ENCODE measurements around the gene GHRL. TPM values are rescaled to one million over a fixed set of nuclear protein-coding genes. Genes with fewer than 3 reads are reported as not detected.

The GHRL gene, protein sequence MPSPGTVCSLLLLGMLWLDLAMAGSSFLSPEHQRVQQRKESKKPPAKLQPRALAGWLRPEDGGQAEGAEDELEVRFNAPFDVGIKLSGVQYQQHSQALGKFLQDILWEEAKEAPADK
- total RNA-seq (2022; extraction: Qiagen RNA extraction; ENCODE audit: low read depth): not detected in 5 replicates

GRCh38 chr3:10292505-10293419, at the start of gene GHRL:
Gene GHRL (minus strand): TSS chr3:10292947. CDS start chr3:10290180, 2,767 bp downstream.

GRCh38 chr3:10248184-10248983, 44.4 kb downstream of the GHRL start, which contains the start of gene TATDN2:
Gene TATDN2 (plus strand): TSS chr3:10248459. CDS start chr3:10249201, 742 bp downstream.

Other genes with a start within 250 kb of the GHRL start
- gene FANCD2OS, start 184.7 kb downstream of the GHRL start, total RNA-seq (2022; extraction: Qiagen RNA extraction; ENCODE audit: low read depth): not detected in 5 replicates
- gene BRK1, start 177.3 kb downstream of the GHRL start, total RNA-seq (2022; extraction: Qiagen RNA extraction; ENCODE audit: low read depth): 169 to 187 TPM (median 179 TPM) in 5 replicates
- 31.9 to 33.2 TPM (median 33.0 TPM) in 5 replicates for gene VHL, start 151.2 kb downstream of the GHRL start, total RNA-seq (2022; extraction: Qiagen RNA extraction; ENCODE audit: low read depth)
- gene IRAK2, start 128.0 kb downstream of the GHRL start, total RNA-seq (2022; extraction: Qiagen RNA extraction; ENCODE audit: low read depth): 23.0 to 31.6 TPM (median 25.3 TPM) in 5 replicates
- gene TATDN2, start 44.5 kb downstream of the GHRL start, total RNA-seq (2022; extraction: Qiagen RNA extraction; ENCODE audit: low read depth): 35.2 to 39.0 TPM (median 38.5 TPM) in 5 replicates
- gene SEC13, start 28.2 kb upstream of the GHRL start, total RNA-seq (2022; extraction: Qiagen RNA extraction; ENCODE audit: low read depth): 184 to 212 TPM (median 210 TPM) in 5 replicates
- 0.07 to 0.22 TPM (median 0.14 TPM) in 4 of 5 replicates, not detected in the other for gene ATP2B2, start 212.6 kb upstream of the GHRL start, total RNA-seq (2022; extraction: Qiagen RNA extraction; ENCODE audit: low read depth)